MCF 10A (cell line): ENCODE data around the gene NCAM1. TPM values are rescaled to one million over a fixed set of nuclear protein-coding genes. Genes with fewer than 3 reads are reported as not detected.

Source experiments
- BruUV-seq: library from RNA; stranded (reverse); fragments of 400-500 nt; replicated peaks from 2 replicates; lab custom pipeline; 2021; lab: Mats Ljungman, UMichigan
- CTCF ChIA-PET: fragments of 300-600 bp; sonication (Branson Sonifier 250); formaldehyde crosslinking; extraction: SDS; loops from one replicate; lab custom pipeline; 2021; ENCODE audit warnings: antibody characterized with exemption, inconsistent platforms; lab: Yijun Ruan, JAX
- POLR2A ChIA-PET: fragments of 300-600, 350-650 bp; sonication (Branson Sonifier 250); formaldehyde crosslinking; extraction: SDS; loops from one replicate; lab custom pipeline; 2020; ENCODE audit warnings: antibody characterized with exemption, inconsistent platforms; lab: Yijun Ruan, JAX
- DNase-seq: peaks from one replicate; pipeline ENCODE4 v3.0.0-alpha.2; 2018; ENCODE audit not compliant: unreplicated experiment
- H3K27ac Mint-ChIP-seq: one replicate; pipeline ENCODE4 v1.8.0; 2022; ENCODE audit warnings: mild to moderate bottlenecking, low read depth, mixed read lengths; ENCODE audit not compliant: unreplicated experiment
- H3K27me3 Mint-ChIP-seq: one replicate; pipeline ENCODE4 v1.8.0; 2022; ENCODE audit warnings: mixed read lengths; ENCODE audit not compliant: insufficient read depth, unreplicated experiment
- H3K36me3 Mint-ChIP-seq: one replicate; pipeline ENCODE4 v1.8.0; 2022; ENCODE audit warnings: mild to moderate bottlenecking, moderate library complexity, mixed read lengths; ENCODE audit not compliant: insufficient read depth, unreplicated experiment
- H3K4me1 Mint-ChIP-seq: one replicate; pipeline ENCODE4 v1.8.0; 2022; ENCODE audit warnings: mixed read lengths; ENCODE audit not compliant: insufficient read depth, unreplicated experiment
- H3K4me3 Mint-ChIP-seq: one replicate; pipeline ENCODE4 v1.8.0; 2022; ENCODE audit warnings: mild to moderate bottlenecking, moderate library complexity, mixed read lengths; ENCODE audit not compliant: unreplicated experiment
- H3K9me3 Mint-ChIP-seq: one replicate; pipeline ENCODE4 v1.8.0; 2022; ENCODE audit warnings: mixed read lengths; ENCODE audit not compliant: unreplicated experiment
- CTCF ChIP-seq: fragments of 200-600 bp; IDR thresholded peaks from one replicate; pipeline ENCODE4 v1.8.0; 2022; ENCODE audit warnings: antibody characterized with exemption, mild to moderate bottlenecking; ENCODE audit not compliant: unreplicated experiment
- intact Hi-C: fragments of 100-400 bp; cut with micrococcal nuclease; formaldehyde crosslinking; loops from 2 replicates; pipeline ENCODE4 v1.14.1; 2022
- total RNA-seq: library from RNA; stranded (reverse); gene quantifications from 2 replicates; pipeline ENCODE4 v1.2.3, GENCODE V29; 2022

The NCAM1 gene
- total RNA-seq, 1 experiment from 2014 or later: 0.19 TPM

GRCh38 chr11:113242767-113243397, 281.7 kb downstream of the NCAM1 start:
- DNase-seq: no peak
- Mint-ChIP-seq H3K4me1 (no peaks in the 10 kb centered on the region), H3K27ac (no peak overlapping the region), H3K9me3 (no peaks in the 10 kb centered on the region), H3K4me3 (no peak overlapping the region), H3K36me3 (no peaks in the 10 kb centered on the region), H3K27me3 (peaks cover 41% of the 10 kb centered on the region)
- intact Hi-C loops: no loop called here
- ChIA-PET POLR2A (no interaction called here), CTCF (interaction anchor here (0.5 kb wide), 1 partner anchor 17 kb away, joined by 3 read pairs; no protein-coding TSS in a partner anchor)
- no peak for TF ChIP-seq CTCF
- no TSS peak for BruUV-seq

- TF ChIP-seq CTCF: no peak
- Mint-ChIP-seq H3K36me3 (no peaks in the 10 kb centered on the region), H3K9me3 (no peaks in the 10 kb centered on the region), H3K27ac (no peak overlapping the region), H3K4me3 (no peak overlapping the region), H3K27me3 (peaks cover 40% of the 10 kb centered on the region), H3K4me1 (no peaks in the 10 kb centered on the region)
- intact Hi-C loops: no loop called here
- CTCF ChIA-PET: no interaction called here
- POLR2A ChIA-PET: no interaction called here
- DNase-seq: no peak
- no TSS peak for BruUV-seq
Observed at GRCh38 chr11:113243696-113244095, 282.5 kb downstream of the NCAM1 start.

GRCh38 chr11:113245216-113245615, 284.0 kb downstream of the NCAM1 start:
- Mint-ChIP-seq H3K27me3 (peaks cover 25% of the 10 kb centered on the region), H3K36me3 (no peaks in the 10 kb centered on the region), H3K27ac (no peak overlapping the region), H3K4me1 (no peaks in the 10 kb centered on the region), H3K9me3 (no peaks in the 10 kb centered on the region), H3K4me3 (no peak overlapping the region)
- ChIA-PET POLR2A (no interaction called here), CTCF (no interaction called here)
- BruUV-seq: no TSS peak
- no peak for TF ChIP-seq CTCF
- intact Hi-C loops: no loop called here
- DNase-seq: no peak

GRCh38 chr11:113247221-113247620, 286.0 kb downstream of the NCAM1 start:
- Mint-ChIP-seq H3K9me3 (no peaks in the 10 kb centered on the region), H3K27ac (no peak overlapping the region), H3K4me3 (no peak overlapping the region), H3K36me3 (no peaks in the 10 kb centered on the region), H3K27me3 (peaks cover 14% of the 10 kb centered on the region), H3K4me1 (no peaks in the 10 kb centered on the region)
- DNase-seq: no peak
- TF ChIP-seq CTCF: no peak
- POLR2A ChIA-PET: no interaction called here
- intact Hi-C loops: no loop called here
- CTCF ChIA-PET: no interaction called here
- no TSS peak for BruUV-seq
